ENCODE measurements around the gene SIPA1L3. TPM values are rescaled to one million over a fixed set of nuclear protein-coding genes. Genes with fewer than 3 reads are reported as not detected.

SIPA1L3 gene
- total RNA-seq, 2 experiments from 2014 or later: 15.5 to 17.7 TPM

GRCh38 chr19:37995346-37995745 lies 88.3 kb downstream of the SIPA1L3 start:
- Mint-ChIP-seq H3K27me3 (no peaks in the 10 kb centered on the region), H3K4me3 (no peak overlapping the region), H3K4me1 (ENCODE audit: low read depth) (no peaks in the 10 kb centered on the region), H3K36me3 (ENCODE audit: low read depth) (no peaks in the 10 kb centered on the region), H3K27ac (no peak overlapping the region), H3K9me3 (no peaks in the 10 kb centered on the region)
- ATAC-seq (ENCODE audit: poor library complexity): no peak
- H3K9me3 ChIP-seq (ENCODE audit: control insufficient read depth in 1 of 2, insufficient read depth in 1 of 2, low read length in 2 of 2): no peaks in the 10 kb centered on the region
- no peak for DNase-seq
- H3K4me3 ChIP-seq (ENCODE audit: low read length): no peak overlapping the region
- no peak overlapping the region for H3K27ac ChIP-seq (ENCODE audit: low read depth in 1 of 2, low read length in 2 of 2)
- H3K36me3 ChIP-seq (ENCODE audit: insufficient read depth, low read length): peaks cover 8% of the 10 kb centered on the region
- no peaks in the 10 kb centered on the region for H3K27me3 ChIP-seq (ENCODE audit: control insufficient read depth in 1 of 2, insufficient read depth in 2 of 2, low read length in 2 of 2)
- no peaks in the 10 kb centered on the region for H3K4me1 ChIP-seq (ENCODE audit: insufficient read depth, low read length)
- intact Hi-C loops (cut with DNase I, micrococcal nuclease): no loop called here
- ChIA-PET POLR2A (no interaction called here), CTCF (interaction anchor here (0.6 kb wide), 1 partner anchor 443 kb away, joined by 3 read pairs; no protein-coding TSS in a partner anchor)
- TF ChIP-seq, protein P1, sequence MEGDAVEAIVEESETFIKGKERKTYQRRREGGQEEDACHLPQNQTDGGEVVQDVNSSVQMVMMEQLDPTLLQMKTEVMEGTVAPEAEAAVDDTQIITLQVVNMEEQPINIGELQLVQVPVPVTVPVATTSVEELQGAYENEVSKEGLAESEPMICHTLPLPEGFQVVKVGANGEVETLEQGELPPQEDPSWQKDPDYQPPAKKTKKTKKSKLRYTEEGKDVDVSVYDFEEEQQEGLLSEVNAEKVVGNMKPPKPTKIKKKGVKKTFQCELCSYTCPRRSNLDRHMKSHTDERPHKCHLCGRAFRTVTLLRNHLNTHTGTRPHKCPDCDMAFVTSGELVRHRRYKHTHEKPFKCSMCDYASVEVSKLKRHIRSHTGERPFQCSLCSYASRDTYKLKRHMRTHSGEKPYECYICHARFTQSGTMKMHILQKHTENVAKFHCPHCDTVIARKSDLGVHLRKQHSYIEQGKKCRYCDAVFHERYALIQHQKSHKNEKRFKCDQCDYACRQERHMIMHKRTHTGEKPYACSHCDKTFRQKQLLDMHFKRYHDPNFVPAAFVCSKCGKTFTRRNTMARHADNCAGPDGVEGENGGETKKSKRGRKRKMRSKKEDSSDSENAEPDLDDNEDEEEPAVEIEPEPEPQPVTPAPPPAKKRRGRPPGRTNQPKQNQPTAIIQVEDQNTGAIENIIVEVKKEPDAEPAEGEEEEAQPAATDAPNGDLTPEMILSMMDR (IDR thresholded peaks at IDR 0.05): no peak

DNA sequence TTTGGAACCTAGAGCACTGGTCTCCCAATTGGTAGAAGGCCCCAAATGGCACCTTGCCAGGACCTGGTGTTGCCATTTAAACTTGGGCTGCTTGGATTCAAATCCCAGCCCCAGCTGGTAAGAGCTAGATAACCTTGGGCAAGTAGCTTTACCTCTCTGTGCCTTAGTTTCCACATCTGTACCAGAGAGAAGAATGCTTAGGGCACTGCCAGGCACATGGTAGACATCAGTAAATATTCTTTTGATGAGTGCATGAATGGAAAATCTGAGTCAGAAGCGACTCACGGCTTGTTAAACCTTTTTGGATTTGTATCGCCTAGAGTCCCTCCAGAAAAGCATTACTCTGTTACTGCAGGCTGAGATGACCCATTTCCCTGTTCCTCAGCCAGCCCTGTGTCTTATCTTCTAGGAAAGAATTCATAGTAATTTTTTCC lies 90.9 kb downstream of the SIPA1L3 start:
- intact Hi-C loops (cut with DNase I, micrococcal nuclease): no loop called here
- H3K4me1 Mint-ChIP-seq (ENCODE audit: low read depth): peaks cover 11% of the 10 kb centered on the region
- ATAC-seq (ENCODE audit: poor library complexity): no peak

GRCh38 chr19:37998801-37999308 lies 91.8 kb downstream of the SIPA1L3 start:
- Histone ChIP-seq H3K9me3 (ENCODE audit: control insufficient read depth in 1 of 2, insufficient read depth in 1 of 2, low read length in 2 of 2) (no peaks in the 10 kb centered on the region), H3K4me1 (ENCODE audit: insufficient read depth, low read length) (peaks cover 13% of the 10 kb centered on the region), H3K36me3 (ENCODE audit: insufficient read depth, low read length) (peaks cover 8% of the 10 kb centered on the region), H3K27ac (ENCODE audit: low read depth in 1 of 2, low read length in 2 of 2) (no peak overlapping the region), H3K27me3 (ENCODE audit: control insufficient read depth in 1 of 2, insufficient read depth in 2 of 2, low read length in 2 of 2) (no peaks in the 10 kb centered on the region), H3K4me3 (ENCODE audit: low read length) (no peak overlapping the region)
- ATAC-seq (ENCODE audit: poor library complexity) (no peak), DNase-seq (no peak)
- Mint-ChIP-seq H3K9me3 (no peaks in the 10 kb centered on the region), H3K27ac (no peak overlapping the region), H3K4me3 (no peak overlapping the region), H3K27me3 (no peaks in the 10 kb centered on the region), H3K36me3 (ENCODE audit: low read depth) (no peaks in the 10 kb centered on the region), H3K4me1 (ENCODE audit: low read depth) (peaks cover 11% of the 10 kb centered on the region)
- ChIA-PET POLR2A (no interaction called here), CTCF (no interaction called here)
- TF ChIP-seq, protein P1 (IDR thresholded peaks at IDR 0.05): no peak
- intact Hi-C loops (cut with DNase I, micrococcal nuclease): no loop called here

More for the DNA sequence above, 90.9 kb downstream of the SIPA1L3 start:
- Mint-ChIP-seq H3K27ac (no peak overlapping the region), H3K9me3 (no peaks in the 10 kb centered on the region), H3K36me3 (ENCODE audit: low read depth) (no peaks in the 10 kb centered on the region), H3K27me3 (no peaks in the 10 kb centered on the region), H3K4me3 (no peak overlapping the region)
- ChIA-PET POLR2A (interaction anchor here (0.7 kb wide), 1 partner anchor 79 kb away, joined by 3 read pairs; no protein-coding TSS in a partner anchor), CTCF (no interaction called here)
- Histone ChIP-seq H3K4me3 (ENCODE audit: low read length) (no peak overlapping the region), H3K36me3 (ENCODE audit: insufficient read depth, low read length) (peaks cover 8% of the 10 kb centered on the region), H3K27me3 (ENCODE audit: control insufficient read depth in 1 of 2, insufficient read depth in 2 of 2, low read length in 2 of 2) (no peaks in the 10 kb centered on the region), H3K27ac (ENCODE audit: low read depth in 1 of 2, low read length in 2 of 2) (no peak overlapping the region), H3K9me3 (ENCODE audit: control insufficient read depth in 1 of 2, insufficient read depth in 1 of 2, low read length in 2 of 2) (no peaks in the 10 kb centered on the region), H3K4me1 (ENCODE audit: insufficient read depth, low read length) (peaks cover 4% of the 10 kb centered on the region)
- TF ChIP-seq, protein P1 (IDR thresholded peaks at IDR 0.05): no peak
- no peak for DNase-seq
